GM12865 (cell line): ENCODE data around the gene SPRY4.
"Not testable (repeated sequence)": the region's sequence is repeated elsewhere in the genome, so short reads cannot be mapped to it uniquely, and the experiment has no call there.

Experiments
- DNase-seq: peaks from one replicate; pipeline ENCODE4 v3.0.0; 2010; ENCODE audit warnings: low read depth
- H3K4me3 ChIP-seq: 2 replicates; pipeline ENCODE4 v1.5.1; 2011; ENCODE audit warnings: mild to moderate bottlenecking, low read depth, low read length, control low read depth
- CTCF ChIP-seq: IDR thresholded peaks from 2 replicates; pipeline ENCODE4 v1.5.1; 2011; ENCODE audit warnings: low read length, control low read depth, low read depth, inconsistent platforms; ENCODE audit not compliant: insufficient read depth; ENCODE audit errors: missing control alignments

The SPRY4 gene

DNA sequence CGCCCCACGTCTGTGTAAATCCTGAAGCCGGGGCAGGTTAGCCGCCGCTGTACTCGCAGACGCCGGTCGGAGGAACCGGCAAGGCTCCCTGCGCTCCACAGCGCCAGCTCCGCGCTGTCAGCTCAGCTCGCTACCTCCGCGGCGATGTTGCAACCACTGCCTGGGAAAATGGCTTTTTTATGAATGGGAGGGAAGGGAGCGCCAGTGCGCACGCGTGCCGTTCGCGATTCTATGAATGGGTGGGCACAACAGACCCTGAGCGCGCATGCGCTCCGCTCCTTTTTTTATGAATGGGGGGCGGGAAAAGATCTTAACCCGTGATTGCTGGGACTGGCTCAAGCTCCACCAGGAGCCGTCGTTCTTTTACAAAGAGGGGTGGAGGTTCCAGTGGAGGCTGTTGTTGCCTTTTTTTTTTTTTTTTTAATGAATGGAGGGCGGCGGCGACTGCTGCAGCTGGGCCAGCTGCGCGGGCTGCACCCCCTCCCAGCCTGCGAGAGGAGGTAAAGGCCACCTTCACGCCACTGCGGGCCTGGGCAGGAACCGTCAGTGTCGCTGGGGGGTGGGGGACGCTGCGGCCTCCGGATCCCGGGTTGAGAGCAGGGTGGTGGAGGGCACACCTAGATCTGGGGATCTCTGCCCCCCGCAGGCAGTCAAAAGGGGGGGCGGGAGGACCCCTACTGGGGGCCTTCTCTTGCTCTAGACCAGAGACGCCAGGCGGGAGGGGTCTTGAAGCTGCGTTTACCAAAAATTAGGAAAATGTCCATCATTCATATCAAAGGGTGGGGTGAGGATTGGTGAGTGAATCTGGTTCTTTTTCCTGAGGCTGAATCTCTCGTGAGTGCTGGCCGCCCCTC is at the start of gene SPRY4:
SPRY4 (minus strand) TSS at position 151 of the 854 bp plus-strand sequence. CDS start 9,913 bp downstream, outside the sequence.
- no peak for TF ChIP-seq CTCF

GRCh38 chr5:142368529-142368928 is 43.7 kb upstream of the SPRY4 start:
- H3K4me3 ChIP-seq: no peak overlapping the region
- no peak for TF ChIP-seq CTCF

More for the DNA sequence above, at the start of gene SPRY4:
- peak; percentile 93 for DNase-seq
- peak within 1 kb of the TSS; percentile 63 for H3K4me3 ChIP-seq

DNA sequence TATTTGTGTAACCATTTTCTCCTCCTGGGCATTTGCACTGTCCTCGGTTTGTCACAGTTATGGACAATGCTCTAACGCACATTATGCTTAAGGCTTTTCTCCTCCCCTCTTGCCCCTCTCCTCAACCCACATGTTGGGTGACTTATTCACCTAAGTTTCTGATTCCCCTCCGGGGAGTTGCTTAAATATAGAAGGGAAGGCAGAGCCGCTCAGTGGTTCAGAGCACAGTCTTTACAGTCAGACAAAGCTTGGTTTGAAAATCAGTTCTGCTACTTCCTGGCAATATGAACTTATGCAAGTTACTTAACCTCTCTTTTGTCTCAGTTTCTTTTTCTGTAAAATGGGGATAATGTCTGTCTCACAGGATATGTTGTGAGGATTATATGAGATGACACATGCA is 41.2 kb upstream of the SPRY4 start:
- DNase-seq: no peak
- no peak for TF ChIP-seq CTCF
- H3K4me3 ChIP-seq: no peak overlapping the region

More at GRCh38 chr5:142368529-142368928, 43.7 kb upstream of the SPRY4 start:
- DNase-seq: no peak

- no peak overlapping the region for H3K4me3 ChIP-seq
- no peak for TF ChIP-seq CTCF
- peak; percentile 35 for DNase-seq
Observed at GRCh38 chr5:142364251-142365145, 39.7 kb upstream of the SPRY4 start.

DNA sequence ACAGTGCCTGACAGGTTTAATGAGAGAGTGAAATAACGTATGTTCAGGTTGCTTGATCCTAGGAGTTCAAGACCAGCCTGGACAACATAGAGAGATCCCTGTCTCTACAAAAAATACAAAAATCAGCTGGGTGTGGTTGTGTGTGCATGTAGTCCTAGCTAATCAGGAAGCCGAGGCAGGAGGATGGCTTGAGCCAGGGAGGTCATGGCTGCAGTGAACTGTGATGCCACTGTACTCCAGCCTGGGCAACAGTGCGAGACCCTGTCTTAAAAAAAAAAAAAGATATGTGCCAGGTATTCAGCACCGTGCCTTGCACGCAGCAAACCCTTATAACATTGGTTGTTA is 38.8 kb upstream of the SPRY4 start:
- H3K4me3 ChIP-seq: no peak overlapping the region
- TF ChIP-seq CTCF: no peak
- no peak for DNase-seq

GRCh38 chr5:142362193-142362592 is 37.4 kb upstream of the SPRY4 start:
- H3K4me3 ChIP-seq, DNase-seq: not testable (repeated sequence)

DNA sequence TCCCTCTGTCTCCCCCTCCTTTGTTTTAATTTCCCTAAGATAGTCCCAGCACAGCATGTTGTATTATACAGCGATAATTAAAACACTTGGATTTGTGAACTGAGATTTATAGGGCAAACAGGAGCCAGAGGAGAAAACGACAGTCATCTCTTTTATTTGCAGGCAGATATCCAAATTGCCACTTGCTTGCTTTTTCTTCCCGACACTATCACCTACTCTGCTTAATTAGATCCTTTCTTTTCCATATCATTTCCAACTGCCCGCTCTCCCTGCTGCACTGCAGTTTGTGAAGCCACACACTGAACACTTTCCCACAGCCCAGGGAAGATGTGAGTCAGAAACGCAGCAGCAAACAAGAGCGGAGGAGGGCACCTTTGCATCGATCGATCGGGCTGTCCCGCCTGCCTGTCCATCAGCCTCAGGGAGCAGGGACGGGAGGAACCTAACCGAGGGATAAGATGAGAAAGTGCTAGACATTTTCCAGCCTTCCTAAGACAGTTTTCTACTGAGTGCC is 35.8 kb upstream of the SPRY4 start:
- H3K4me3 ChIP-seq: no peak overlapping the region
- TF ChIP-seq CTCF: no peak
- DNase-seq: no peak
